Measurements from ENCODE around the gene PRORP. TPM values are rescaled to one million over a fixed set of nuclear protein-coding genes. Genes with fewer than 3 reads are reported as not detected.
"Not testable (repeated sequence)": the region's sequence is repeated elsewhere in the genome, so short reads cannot be mapped to it uniquely, and the experiment has no call there.

Gene PRORP
- 38.4 and 39.1 TPM in 2 replicates for total RNA-seq
- polyA plus RNA-seq (2012), result 21.2 TPM

- peak; percentile 93 for DNase-seq (ENCODE audit: low read depth)
Observed at GRCh38 chr14:35121887-35122695, at the start of gene PRORP, which contains the start of gene PPP2R3C. Gene PRORP (plus strand): TSS chr14:35122552. CDS start chr14:35123246, 694 bp downstream. Gene PPP2R3C (minus strand): TSS chr14:35121990. CDS start chr14:35121959, 31 bp downstream.

DNA sequence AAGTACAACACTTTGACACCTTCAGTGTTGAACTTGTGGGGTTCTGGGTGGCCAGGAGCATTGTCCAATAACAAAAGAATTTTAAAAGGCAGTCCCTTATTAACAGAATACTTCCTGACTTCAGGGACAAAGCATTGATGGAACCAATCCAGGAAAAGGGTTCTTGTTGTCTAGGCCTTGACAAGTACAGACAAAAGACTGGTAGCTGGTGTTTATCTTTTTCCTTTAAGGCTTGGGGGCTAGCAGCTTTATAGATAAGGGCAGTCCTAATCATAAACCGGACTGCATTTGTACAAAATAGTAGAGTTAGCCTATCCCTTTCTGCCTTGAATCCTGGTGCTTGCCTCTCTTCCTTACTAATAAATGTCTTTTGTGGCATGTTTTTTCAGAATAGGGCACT, 48.9 kb upstream of the PRORP start:
- no peak for DNase-seq (ENCODE audit: low read depth)

GRCh38 chr14:35078082-35078481, 44.3 kb upstream of the PRORP start:
- no peak for DNase-seq (ENCODE audit: low read depth)

DNA sequence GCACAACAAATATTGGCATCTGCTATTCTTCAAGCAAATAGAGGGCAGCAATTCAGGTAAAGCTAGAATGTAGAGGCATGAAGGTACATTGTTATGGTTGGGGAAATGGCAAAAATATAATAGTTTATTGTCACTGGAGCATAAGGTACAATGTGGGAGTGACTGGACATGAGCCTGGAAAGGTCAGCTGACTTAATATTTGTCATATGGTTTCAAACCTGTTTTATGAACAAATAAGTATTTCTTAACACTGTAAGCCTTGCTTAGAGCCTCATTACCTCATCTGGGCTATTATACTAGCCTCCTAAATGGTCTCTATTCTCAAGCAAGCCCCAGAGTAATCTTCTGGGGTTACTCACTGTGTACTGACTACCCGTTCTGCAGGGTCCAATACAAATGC, 42.6 kb upstream of the PRORP start:
- no peak for DNase-seq (ENCODE audit: low read depth)

DNA sequence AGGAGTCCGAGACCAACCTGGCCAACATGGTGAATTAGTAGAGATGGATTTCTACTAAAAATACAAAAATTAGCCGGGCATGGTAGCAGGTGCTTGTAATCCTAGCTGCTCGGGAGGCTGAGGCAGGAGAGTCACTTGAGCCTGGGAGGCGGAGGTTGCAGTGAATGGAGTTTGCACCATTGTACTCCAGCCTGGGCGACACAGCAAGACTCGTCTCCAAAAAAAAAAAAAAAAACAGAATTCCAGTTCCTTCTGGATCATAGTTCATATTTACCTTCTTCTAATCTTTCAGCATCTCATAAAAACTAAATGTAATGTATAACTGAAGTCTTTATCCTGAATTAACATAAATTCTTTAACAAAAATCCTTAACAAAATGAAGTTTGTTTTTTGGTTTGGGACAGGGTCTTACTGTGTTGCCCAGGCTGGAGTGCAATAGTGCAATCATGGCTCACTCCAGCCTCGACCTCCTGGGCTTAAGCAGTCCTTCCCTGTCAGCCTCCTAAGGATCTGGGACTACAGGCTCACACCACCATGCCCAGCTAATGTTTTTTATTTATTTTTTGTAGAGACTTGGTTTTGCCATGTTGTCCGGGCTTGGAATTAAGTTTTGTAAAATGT, 38.7 kb upstream of the PRORP start:
- no peak for DNase-seq (ENCODE audit: low read depth)

- no peak for DNase-seq (ENCODE audit: low read depth)
Observed at GRCh38 chr14:35085441-35085840, 36.9 kb upstream of the PRORP start.

DNA sequence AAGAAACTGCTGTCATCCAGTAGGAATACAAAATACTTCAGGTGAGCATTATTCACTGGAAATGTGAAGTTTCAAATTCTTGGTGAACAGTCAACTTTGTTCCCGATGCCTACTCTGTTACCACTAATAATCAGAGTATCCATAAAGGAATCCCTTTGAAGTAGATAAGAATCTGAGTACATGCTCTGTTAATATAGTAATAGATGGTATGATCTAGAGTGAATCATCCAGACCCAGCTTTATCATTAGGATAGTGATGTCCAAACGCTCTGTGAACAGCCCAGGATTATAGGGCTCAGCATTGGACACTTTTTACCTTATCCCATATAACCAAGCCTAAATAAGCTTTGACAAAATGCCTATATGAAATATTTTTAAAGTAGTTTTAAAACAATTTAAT, 33.8 kb upstream of the PRORP start:
- no peak for DNase-seq (ENCODE audit: low read depth)

GRCh38 chr14:35094645-35095044, 27.7 kb upstream of the PRORP start:
- DNase-seq (ENCODE audit: low read depth), result not testable (repeated sequence)

DNA sequence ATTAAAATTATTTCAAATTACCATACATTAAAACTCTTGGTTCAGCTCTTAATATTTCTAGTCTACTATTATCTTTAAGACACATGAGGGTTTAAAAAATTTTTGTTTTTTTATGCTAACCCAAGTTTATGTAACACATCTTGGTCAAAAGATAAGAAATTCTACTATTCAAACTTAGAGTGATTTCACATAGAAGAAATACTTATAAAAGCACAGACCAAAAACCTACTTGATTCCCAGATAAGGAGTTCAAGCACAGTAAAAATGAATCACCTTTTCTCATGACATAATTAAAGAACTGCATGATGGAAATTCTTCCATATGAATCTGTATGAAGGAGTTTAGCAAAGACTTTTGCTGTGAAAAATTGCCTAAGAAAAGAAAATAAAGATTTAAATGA, 14.5 kb upstream of the PRORP start:
- DNase-seq (ENCODE audit: low read depth), result no peak

DNA sequence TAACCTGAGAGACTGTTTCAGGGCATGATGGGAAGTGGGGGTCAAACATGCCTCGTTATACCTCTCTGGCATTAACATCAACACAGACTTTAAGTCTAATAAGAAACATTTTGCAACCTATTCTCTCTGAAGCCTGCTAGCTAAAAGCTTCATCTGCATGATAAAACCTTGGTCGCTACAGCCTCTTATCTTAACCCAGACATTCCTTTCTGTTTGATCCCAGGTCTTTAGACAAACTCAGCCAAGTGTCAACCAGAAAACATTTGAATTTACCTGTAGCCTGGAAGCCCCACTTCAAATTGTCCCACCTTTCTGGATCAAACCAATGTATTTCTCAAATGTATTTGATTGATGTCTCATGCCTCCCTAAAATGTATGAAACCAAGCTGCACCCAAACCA, 9.7 kb upstream of the PRORP start:
- DNase-seq (ENCODE audit: low read depth), result no peak

DNA sequence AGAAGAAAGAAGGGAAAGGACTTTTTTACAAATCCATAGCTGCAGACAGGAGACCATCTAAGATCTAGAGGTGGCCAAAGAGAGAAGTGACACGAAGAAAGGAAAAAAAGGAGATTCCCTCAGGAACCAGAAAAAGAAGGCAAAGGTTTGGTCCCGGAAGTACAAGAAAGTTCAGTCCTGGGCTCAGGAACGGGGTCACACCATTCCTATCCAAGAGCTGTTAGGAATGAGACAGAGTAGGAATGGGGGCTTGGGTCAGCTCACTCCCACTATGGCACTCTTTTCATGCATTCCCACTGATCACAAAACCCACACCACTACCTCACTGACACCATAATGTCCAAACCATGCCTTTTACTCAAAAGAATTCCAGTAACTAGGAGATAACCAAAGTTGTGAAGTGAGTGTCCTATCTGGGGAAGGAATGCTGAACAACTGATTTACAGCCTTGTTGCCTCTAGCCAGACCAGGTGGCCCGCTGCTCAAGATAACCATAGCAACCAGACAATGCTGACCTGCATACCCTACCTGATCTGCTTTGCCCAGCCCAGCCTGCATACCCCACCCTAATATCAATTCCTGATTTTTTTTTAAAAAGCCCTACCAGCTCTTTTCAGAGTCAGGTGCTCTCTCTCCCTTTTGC, 8.9 kb upstream of the PRORP start:
- DNase-seq (ENCODE audit: low read depth), result no peak

GRCh38 chr14:35114036-35114435, 8.3 kb upstream of the PRORP start:
- DNase-seq (ENCODE audit: low read depth), result no peak

DNA sequence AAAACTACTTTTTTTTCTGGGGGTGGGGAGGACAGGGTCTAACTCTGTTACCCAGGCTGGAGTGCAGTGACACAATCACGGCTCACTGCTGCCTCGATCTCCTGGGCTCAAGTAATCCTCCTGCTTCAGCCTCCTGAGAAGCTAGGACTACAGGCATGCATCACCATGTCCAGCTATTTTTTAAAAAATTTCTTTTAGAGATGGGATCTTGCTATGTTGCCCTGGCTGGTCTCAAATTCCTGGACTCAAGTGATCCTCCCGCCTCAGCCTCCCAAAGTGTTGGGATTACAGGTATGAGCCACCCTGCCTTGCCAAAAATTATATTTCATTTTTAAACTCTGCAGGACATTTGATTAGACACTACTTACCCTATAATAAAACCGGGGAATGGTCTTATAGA, 6.1 kb upstream of the PRORP start:
- no peak for DNase-seq (ENCODE audit: low read depth)

GRCh38 chr14:35117112-35117511, 5.2 kb upstream of the PRORP start:
- DNase-seq (ENCODE audit: low read depth), result no peak

GRCh38 chr14:35121026-35121886, 1.1 kb upstream of the PRORP start:
- peak; percentile 26 for DNase-seq (ENCODE audit: low read depth)

- DNase-seq (ENCODE audit: low read depth), result peak; percentile 20
Observed at GRCh38 chr14:35122696-35123387, 490 bp downstream of the PRORP start.

DNA sequence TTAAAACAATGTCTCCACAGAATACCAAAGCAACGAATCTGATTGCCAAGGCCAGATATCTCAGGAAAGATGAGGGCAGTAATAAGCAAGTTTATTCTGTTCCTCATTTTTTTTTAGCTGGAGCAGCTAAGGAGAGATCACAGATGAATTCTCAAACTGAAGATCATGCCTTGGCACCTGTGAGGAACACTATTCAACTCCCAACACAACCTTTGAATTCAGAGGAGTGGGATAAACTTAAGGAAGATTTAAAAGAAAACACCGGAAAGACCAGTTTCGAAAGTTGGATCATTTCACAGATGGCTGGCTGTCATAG, 994 bp downstream of the PRORP start:
- no peak for DNase-seq (ENCODE audit: low read depth)

DNA sequence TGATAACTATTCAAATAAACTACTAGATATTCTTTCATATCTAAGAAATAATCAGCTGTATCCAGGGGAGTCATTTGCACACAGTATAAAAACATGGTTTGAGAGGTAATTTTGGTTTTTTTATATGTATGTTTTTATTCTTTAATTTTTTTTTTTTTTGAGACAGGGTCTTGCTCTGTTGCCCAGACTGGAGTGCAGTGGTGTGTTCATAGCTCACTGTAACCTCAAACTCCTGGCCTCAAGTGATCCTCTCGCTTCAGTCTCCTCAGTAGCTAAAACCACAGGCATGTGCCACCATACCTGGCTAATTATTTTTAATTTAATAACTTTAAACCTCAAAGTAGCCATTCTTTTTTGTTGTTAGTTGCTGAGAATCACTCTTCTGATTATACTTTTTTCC, 1.8 kb downstream of the PRORP start:
- no peak for DNase-seq (ENCODE audit: low read depth)

DNA sequence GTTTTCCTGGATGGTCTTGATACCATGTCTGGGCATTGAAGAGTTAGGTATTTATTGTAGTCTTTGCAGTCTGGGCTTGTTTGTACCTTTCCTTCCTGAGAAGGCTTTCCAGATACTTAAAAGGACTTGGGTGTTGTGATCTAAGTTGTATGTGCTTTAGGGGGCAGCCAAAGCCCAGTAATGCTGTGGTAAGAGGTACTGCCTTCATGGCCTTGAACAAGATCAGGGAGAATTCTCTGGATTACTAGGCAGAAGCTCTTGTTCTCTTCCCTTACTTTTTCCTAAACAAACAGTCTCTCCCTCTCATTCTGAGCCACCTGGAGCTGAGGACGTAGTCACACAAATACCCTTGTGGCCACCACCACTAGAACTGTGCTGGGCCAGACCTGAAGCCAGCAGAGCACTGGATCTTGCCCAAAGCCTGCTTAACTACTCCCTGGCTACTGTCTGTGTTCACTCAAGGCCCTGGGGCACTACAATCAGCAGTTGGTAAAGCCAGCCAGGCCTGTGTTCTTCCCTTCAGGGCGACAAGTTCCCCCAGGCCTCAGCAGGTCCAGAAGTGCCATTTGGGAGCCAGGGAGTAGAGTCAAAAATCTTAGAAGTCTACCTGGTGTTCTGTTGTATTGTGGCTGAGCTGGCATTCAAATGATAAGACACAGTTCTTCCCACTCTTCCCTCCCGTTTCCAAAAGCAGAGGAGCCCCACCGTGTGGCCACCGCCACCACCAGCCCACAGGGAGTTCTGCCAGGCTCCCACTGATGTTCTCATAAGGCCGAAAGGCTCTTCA, 11.4 kb downstream of the PRORP start:
- DNase-seq (ENCODE audit: low read depth), result no peak

All from myocyte (in vitro differentiated cells).